HG03103 (cell line): ENCODE results near the gene ATAD3C.
A peak's percentile ranks its signal among the peaks of the same experiment; 100 is the strongest.

Experiments used
- ATAC-seq: cut with Tn5 transposase; IDR thresholded peaks from one replicate; pipeline ENCODE4 v1.9.1; 2021; ENCODE audit warnings: low read depth; ENCODE audit not compliant: unreplicated experiment

ATAD3C gene

DNA sequence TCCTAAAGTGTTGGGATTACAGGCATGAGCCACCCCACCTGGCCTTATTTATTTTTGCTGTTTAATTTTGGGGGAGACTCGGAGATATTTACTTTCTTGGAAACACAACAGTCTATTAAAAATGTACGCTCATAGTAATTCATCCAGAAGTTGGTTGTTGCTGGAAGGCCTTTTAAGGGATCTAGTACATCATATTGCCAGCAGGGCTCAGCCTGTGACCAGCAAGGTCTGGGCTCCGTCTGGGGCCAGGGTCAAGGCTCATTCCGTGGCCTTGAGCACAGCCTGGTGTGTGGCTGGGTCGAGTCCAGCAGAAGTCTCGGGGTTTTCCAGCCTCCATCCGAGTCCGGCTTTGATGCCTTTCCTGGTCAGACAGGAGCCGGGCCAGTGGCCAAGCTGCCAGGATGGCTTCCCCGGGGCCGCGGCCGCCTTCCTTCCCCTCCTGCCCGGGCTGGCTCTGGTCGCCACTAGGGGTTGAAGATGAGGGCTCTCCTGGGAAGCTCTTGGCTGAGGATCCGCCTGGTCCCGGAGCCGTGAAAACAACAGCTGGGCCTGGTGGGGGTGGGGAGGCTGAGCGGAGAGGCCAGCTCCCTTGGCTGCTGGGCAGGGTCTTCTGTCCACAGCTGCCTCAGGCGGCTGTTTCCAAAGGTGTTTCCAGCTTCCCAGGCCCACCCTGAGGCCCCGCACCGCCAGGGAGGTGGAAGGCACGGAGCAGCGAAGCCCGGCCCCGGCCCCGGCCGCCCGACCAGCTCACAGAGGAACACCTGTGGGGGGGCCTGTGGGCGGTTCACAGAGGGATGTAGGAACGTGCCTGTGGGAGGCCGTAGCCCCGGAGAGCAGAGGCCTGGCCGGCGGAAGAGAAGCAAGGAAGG is 19.1 kb upstream of the ATAD3C start:
- no peak for ATAC-seq

GRCh38 chr1:1430992-1431844 is 18.3 kb upstream of the ATAD3C start:
- ATAC-seq = no peak

DNA sequence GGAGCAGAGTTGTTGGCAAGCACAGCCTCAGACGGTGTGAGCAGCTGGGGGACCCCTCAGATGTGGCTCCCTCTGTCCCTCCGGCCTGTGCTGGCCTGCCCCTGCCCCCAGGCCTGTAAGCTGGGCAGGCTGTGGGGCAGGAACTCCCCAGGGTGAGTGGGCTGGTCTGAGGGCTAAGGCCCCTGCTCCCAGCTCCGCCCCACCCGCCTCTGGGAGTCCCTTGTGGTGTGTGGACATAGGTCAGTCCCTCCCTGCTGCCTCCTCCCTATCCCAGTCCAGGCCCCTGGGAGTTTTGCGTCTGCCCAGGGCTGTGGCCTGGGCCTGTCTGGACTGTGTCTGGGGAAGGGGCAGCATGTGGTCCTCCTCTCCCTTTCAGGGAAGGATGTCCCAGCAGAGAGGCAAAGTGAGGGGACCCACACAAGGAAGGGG is 17.6 kb upstream of the ATAD3C start:
- no peak for ATAC-seq

- ATAC-seq = no peak
Observed at GRCh38 chr1:1432274-1432950, 17.1 kb upstream of the ATAD3C start.

- ATAC-seq = no peak
Observed at GRCh38 chr1:1432951-1433803, 16.3 kb upstream of the ATAD3C start.

DNA sequence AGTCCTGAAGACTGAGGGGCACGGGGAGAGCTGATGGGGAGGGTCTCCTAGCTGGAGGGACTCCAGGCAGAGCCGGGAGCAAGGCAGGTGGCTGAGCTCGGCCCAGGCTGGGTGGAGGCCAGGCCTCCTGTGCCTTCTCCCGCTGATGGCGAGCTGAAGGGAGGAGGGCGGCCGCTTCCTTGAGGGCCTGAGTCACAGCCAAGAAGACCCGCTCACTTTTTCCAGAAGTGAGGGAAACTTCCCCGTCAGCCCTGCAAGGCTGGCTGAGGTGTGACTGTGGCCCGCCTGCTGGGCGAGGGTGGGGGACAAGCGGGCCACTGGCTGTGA is 15.7 kb upstream of the ATAD3C start:
- ATAC-seq = no peak

DNA sequence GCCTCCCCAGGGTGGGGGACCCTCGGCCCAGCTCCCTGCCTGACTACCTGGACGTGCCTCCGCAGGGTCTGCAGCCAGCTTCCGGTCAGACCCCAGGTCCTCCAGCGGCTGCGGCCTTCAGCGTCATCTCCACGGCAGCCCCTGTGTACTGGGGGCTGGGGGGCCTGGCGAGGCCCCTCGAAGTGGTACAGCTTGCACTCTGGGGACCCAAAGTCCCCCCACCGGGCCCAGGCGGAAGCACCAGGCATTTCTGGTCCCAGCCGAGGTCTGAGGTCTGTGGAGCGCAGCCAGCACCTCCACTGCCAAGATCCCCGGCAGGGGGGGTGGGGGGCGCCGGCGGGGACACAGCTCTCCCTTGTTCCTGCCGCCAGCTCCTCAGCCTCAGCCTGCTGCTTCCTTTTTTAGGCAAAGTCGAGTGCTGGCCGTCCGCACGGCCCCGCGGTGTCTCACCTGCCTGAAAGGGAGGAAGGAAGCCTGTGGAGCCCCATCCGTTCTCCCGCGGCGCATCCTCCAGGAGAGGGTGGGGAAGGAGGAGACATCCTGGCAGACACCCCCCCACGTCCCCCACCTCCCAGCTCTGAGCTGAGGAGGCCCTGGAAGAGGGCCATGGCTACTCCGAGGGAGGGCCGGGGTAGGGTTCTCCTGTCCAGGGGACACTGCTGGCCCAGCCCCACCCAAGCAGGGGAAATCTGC is 15.2 kb upstream of the ATAD3C start:
- no peak for ATAC-seq

DNA sequence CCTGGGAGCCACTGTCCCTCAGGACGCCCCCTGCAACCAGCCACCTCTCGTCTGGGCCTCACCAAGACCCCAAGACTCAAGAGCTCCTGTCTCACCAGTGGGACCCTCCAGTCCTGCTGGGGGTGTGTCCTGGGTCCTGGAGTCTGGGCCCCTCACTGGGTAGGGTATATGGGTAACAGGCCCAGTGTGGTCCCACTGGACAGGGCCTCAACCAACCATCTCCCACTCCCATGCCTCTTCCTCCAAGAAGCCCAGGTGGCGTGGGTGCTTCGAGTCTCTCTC is 14.7 kb upstream of the ATAD3C start:
- ATAC-seq = no peak

DNA sequence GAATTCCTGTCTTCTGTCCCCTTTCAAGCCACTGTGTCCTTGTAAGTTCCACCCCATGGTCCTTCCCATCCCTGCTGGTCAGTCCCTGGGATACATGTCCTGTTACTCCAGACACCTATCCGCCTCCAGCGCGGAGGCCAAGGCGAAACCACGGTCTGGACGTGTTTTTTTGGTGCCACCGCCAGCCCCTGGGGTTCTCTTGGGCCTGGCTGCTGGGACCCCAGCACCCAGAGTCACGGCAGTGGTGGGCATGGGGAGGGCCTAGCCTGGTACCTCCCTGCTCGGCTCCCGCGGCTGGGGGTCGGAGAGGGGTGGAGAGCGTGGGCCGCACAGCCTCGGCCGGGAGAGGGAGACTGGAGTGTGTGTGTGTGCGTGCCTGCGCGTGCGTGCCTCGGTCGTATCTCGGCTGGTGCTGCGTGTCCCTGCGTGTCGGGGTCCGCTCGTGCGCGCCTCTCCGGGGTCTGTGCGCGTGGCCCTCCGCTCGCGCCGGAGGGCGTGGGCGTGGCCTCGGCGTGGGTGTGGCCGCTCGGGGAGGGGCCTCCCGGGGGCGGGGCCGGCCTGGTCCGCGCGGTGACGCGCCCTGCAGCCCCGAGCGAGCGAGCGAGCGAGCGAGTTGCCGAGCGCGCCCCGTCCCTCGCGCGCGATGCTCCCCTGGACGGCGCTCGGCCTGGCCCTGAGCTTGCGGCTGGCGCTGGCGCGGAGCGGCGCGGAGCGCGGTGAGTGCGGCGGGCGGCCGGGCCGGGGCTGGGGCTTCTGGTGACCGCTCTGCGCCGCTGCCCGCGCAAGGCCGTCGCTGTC is 14.2 kb upstream of the ATAD3C start, which contains the start of gene VWA1:
Gene VWA1 (plus strand): TSS at position 585 of the 798 bp plus-strand sequence. CDS start 59 bp downstream, at position 644.
- peak; percentile 46 for ATAC-seq

DNA sequence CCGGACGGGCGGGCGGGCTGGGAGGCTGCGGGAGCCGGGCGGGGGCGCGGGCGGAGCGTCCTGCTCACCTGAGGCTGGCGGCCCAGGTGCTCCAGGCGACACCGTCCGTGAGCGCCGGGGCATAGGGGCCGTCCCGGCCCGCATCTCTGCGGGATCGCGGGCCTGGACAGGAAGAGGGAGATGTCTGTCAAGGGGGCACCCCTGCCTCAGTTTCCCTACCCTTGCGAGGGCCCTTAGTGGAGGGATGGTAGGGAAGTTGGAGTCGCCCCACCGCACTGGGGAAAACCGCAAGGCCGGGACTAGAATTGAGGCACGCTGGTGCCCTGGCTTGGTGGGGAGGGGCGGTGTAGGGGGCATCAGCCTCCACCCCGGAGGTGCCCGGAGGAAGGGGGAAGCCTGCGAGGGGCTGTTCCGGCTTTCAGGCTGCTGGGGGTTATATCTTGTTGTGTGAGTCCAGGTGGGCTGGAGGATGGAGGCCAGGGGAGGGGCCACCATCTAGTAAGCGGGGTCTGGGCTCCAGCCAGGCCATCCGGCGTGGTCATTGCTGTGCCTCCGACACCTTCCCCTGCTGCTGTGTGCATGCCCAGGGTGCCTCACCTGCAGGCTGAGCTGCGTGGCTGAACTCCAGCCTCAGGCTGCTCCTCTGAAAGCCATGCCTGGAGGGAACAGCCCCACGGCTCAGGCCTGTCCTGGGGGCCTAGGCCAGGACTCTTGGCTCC is 13.4 kb upstream of the ATAD3C start:
- ATAC-seq = no peak

DNA sequence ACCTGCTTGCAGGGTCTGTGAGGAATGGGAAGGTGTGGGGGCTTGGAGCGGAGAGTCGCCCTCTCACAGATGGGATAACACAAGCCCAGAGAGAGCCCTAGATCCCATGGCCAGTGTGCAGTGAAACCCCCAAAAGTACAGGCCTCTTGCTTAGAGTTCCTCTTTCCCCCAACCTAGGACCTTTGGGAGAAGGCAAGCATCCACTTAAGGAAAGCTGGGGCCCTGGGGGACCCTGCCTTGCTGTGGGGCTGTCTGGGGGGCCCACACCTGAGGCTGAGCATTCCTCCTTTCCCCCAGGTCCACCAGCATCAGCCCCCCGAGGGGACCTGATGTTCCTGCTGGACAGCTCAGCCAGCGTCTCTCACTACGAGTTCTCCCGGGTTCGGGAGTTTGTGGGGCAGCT is 12.9 kb upstream of the ATAD3C start:
- ATAC-seq = no peak

DNA sequence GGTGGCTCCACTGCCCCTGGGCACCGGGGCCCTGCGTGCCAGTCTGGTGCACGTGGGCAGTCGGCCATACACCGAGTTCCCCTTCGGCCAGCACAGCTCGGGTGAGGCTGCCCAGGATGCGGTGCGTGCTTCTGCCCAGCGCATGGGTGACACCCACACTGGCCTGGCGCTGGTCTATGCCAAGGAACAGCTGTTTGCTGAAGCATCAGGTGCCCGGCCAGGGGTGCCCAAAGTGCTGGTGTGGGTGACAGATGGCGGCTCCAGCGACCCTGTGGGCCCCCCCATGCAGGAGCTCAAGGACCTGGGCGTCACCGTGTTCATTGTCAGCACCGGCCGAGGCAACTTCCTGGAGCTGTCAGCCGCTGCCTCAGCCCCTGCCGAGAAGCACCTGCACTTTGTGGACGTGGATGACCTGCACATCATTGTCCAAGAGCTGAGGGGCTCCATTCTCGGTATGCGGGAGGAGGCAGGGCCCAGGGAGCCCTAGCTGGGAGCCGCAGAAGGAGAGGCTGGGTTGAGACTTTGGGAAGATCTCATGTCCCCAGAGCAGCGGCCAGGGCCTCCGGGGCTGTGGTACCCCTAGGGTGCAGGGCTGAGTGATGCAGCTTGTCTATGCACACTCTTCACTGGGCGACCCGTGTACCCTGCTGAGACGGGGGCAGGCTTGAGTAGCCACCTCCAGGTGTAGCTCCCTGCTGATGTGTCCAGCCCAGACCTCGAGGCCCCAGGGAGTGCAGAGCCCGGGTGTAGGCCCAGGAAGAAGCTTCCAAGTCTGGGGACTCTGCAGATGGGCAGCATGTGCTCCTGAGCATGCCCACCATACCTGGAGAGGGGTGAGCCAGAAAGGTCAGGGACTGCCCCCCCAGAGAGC is 12.2 kb upstream of the ATAD3C start:
- ATAC-seq = no peak

DNA sequence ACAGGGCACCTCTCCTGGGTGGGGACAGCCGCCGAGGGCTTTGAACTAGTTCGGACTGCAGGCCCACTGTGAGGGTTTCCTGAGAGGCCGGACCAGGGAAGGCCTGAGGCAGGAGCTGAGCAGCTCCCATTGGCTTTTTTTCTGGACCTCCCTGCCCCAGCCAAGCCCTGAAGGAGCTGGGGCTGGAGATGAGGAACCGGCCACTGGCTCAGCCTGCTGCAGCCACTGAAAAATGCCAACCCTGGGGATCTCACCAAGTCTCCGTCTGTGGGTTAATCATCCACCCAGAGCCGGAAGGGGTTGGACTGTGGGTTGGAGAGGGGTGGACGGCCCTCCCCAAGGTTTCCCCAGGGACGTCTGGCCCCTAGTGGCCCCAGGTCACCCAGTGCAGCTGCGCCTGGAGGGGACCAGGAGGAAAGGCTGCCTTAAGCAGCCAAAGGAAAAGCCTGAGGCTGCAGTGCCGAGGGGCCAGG is 11.5 kb upstream of the ATAD3C start:
- ATAC-seq = no peak

GRCh38 chr1:1438531-1439381 is 10.7 kb upstream of the ATAD3C start:
- ATAC-seq = no peak

DNA sequence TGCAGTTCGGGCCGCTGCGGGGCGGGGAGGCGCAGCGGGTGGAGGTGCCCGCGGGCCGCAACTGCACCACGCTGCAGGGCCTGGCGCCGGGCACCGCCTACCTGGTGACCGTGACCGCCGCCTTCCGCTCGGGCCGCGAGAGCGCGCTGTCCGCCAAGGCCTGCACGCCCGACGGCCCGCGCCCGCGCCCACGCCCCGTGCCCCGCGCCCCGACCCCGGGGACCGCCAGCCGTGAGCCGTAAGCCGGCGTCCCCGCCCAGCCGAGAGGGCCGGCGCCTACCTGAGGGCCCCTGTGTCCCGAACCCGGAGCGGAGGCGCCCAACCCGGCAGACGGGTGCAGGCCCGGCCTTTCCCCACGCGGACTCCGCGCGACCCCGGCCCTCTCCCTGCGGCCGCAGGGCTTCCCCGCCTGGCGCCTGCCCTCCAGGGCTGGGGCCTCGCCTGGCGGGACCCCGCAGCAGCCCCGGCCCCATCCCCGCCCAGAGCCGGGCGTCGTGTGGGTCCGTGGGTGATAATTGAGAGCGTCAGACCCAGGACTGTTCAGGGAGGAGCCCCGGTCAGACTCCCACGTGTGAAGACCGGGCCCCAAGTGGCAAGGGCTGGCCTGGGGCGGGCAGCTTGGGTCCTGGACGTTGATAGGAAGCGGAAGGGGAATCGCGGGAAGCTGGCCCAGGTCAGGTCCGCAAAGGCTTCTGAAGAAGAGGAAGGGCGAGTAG is 9.8 kb upstream of the ATAD3C start:
- no peak for ATAC-seq
